ENCODE data around the gene GTF2I.
"Not testable (repeated sequence)": the region's sequence is repeated elsewhere in the genome, so short reads cannot be mapped to it uniquely, and the experiment has no call there.

Gene GTF2I

GRCh38 chr7:74779053-74779452 lies 121.5 kb downstream of the GTF2I start:
- H3K4me3 ChIP-seq (ENCODE audit: low read length); DNase-seq (ENCODE audit: low read depth): not testable (repeated sequence)

- DNase-seq (ENCODE audit: low read depth) = not testable (repeated sequence)
Measured at GRCh38 chr7:74781746-74782145, 124.2 kb downstream of the GTF2I start.

GRCh38 chr7:74783595-74783994 lies 126.1 kb downstream of the GTF2I start:
- DNase-seq (ENCODE audit: low read depth); H3K4me3 ChIP-seq (ENCODE audit: low read length): not testable (repeated sequence)

More at GRCh38 chr7:74781746-74782145, 124.2 kb downstream of the GTF2I start:
- not testable (repeated sequence) for H3K4me3 ChIP-seq (ENCODE audit: low read length)

GRCh38 chr7:74788369-74789150 lies 131.0 kb downstream of the GTF2I start:
- peak overlapping the region; percentile 37 for H3K4me3 ChIP-seq (ENCODE audit: low read length)
- DNase-seq (ENCODE audit: low read depth) = peak; percentile 80

- not testable (repeated sequence) for DNase-seq (ENCODE audit: low read depth); H3K4me3 ChIP-seq (ENCODE audit: low read length)
Measured at GRCh38 chr7:74789200-74789736, 131.8 kb downstream of the GTF2I start.

- not testable (repeated sequence) for DNase-seq (ENCODE audit: low read depth); H3K4me3 ChIP-seq (ENCODE audit: low read length)
Measured at GRCh38 chr7:74797848-74798622, 140.5 kb downstream of the GTF2I start.

- not testable (repeated sequence) for H3K4me3 ChIP-seq (ENCODE audit: low read length); DNase-seq (ENCODE audit: low read depth)
Measured at GRCh38 chr7:74798644-74799043, 141.1 kb downstream of the GTF2I start.
